Activated CD4-positive, alpha-beta T cell treated with anti-CD3 and anti-CD28 coated beads, Interleukin-2, amount 50 U/mL, for 16 hours (primary cell): ENCODE measurements around the gene GID4.

ENCODE experiments used
- DNase-seq: peaks from one replicate; pipeline ENCODE4 v3.0.0-alpha.2; 2020

The GID4 gene

DNA sequence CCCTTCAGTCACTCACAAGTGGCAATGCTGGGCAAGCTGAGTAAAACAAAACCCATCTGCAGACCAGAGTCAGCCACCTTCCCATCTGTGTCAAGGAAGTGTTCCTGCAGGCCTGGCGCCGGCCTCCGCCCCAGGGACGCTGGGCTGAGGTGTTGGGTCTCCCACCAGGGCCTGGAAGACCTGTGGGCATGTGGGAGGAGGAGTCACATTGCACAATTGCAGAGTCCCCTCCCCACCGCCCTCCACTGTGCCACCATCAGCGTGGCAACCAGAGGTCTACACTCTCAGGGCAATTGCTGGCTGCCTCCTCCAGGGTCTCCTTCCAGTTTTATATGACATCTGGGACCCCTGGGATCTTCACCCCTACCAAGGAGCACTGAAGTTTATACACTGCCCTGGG lies 66.4 kb downstream of the GID4 start:
- DNase-seq = no peak

DNA sequence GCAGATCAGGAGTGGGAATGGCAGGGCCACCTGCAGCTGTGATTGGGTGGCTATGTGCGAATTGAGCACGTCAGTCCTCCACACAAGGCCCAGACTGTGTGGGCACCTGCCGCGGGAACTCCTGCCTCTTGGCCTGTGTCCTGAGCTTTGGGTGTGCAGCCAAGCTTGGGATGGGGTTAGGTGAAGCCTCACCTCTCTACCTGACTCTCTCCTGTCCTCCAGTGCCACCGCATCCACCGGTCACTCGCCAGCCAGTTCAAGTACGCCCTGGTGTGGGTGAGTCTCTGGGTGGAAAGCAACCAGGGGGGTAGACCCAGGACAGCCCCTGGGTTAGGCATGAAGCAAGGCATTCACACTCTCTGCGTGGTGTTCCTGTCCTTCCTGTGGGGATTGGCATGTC lies 67.0 kb downstream of the GID4 start:
- DNase-seq = no peak

DNA sequence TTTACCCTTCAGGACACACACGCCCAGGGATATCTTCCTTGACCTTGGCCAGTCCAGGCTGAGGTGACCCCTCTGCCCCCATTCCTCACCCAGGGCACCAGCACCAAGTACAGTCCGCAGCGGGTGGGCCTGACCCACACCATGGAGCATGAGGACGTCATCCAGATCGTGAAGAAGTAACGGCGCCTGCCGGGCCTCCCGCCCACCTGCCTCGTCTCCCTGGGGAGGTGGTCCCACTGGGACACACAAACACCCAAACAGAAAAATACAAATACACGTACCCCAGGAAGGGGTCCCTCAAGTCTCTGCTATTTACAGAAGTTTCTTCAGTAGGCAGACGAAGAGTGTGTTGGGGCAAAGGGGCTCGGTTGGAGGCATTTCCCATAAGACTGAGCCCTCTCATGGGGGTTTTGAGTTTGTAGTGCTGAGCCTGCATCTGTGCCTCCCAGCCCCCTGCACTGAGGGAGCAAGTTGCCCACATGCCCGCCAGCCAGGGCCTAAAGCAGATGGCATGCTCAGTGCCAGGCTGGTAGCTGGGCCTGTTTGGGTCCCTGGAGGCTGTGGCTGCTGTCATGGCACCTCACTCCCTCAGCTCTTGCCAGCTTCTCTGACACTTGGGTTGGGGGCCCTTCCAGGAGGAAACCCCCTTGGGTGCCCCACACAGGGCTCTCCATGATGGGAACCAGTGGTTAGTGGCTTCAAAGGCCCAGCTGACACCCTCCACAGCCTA lies 68.0 kb downstream of the GID4 start:
- no peak for DNase-seq

DNA sequence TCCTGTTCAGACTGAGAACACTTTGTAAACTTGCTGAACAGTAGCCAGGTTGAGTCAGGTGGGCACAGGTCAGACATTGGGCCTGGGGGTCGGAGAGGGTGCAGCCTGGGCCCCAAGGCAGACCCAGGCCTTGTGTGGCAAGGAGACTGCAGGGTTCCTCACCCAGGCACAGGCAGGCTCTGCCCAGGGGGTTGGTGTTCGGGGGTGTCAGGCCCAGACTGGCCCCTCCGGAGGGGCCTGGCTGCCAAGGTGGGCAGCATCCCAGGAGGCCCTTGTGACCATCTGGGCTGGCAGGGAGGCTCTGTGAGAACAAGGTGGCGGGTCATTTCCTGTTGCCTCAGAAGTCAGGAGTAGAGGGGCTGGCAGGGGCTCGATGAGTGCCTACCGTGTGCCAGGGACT lies 68.8 kb downstream of the GID4 start:
- no peak for DNase-seq

DNA sequence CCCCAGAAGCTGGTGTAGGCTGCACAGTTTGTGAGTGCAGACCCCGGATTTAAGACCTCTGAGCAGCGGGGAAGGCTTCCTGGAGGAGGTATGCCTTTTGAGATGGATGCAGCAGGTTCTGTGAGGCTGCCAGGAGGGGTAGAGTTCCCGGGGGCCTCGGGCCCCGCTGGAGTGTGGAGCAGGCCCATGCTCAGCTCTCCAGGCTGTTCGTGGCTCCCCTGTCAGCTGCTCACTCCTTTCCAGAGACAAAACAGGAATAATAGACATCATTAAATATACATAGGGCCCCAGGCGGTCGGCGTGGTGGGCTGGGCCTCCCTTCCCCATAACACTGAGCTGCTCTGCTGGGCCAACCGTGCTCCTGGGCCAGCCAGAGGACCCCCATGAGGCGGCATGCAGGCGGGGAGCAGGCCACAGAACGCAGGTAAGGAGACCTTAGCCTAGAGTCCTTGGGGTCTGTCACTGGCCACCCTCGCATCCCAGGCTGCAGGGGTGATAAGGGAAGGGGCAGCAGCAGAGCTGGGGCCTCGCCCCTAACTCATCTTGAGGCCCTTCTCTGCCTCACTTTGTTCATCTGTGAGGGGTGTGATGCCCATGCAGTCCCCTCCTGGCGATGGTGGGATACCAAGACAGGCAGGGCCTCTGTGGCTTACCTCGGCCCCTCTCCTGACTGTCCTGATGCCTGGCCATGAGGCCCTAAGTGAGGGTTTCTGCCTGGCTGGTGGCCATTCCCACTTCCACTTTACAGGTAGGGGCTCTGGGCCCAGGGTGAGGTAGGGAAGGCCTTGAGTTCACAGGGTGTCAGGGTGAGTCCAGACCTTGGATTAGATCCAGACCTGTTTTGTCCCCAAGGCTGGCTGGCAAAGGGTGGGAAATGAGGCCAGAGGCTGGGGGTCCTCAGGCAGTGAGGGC lies 69.4 kb downstream of the GID4 start, which contains the start of gene MYO15A:
MYO15A (plus strand) TSS at position 356 of the 912 bp plus-strand sequence. CDS start 10,045 bp downstream, outside the sequence.
- no peak for DNase-seq

DNA sequence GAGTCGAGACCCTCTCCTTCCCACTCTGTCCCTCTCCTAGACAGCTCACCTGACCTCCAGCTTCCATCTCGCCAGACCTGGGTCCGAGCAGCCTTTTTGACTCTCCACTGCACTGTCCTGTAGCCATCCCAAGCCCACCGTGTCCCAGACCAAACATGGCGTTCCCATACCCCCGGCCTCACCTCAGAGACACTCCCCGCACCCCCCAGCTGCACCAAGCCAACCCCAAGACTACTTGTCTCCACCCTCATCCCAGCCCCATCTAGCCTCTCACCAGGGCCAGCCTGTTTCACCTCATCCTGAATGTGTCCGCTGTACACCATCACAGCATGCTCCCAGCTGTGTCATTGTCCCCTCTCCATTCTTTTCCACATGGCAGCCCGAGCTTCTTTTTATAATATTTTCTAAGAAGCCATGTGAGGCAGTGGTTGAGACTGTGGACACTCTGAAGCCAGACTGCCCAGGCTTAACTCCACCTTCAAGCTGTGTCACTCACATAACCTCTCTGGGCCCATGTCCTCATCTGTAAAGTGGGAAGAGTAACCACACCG lies 70.8 kb downstream of the GID4 start:
- DNase-seq = no peak

DNA sequence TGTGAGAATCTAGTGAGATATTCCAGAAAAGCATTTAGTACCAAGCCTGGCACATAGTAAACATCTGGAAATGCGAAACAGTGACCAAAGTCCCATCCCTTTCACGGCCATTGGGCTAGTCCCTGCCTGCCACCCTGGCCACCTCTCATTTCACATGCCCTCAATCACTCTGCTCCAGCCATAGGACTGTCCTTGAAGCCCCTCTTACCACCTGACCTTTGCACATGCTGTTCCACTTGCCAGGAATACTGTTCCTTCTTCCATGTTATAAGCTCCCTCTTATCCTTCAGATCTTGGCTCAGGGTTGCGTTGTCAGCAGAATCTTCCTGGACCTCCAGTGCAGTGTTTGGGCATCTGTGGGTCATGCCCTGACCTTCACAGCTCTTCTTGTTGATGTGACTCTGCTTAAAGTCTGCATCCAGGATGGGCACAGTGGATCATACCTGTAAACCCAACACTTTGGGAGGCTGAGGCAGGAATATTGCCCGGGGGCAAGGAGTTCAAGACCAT lies 71.5 kb downstream of the GID4 start:
- DNase-seq = no peak

DNA sequence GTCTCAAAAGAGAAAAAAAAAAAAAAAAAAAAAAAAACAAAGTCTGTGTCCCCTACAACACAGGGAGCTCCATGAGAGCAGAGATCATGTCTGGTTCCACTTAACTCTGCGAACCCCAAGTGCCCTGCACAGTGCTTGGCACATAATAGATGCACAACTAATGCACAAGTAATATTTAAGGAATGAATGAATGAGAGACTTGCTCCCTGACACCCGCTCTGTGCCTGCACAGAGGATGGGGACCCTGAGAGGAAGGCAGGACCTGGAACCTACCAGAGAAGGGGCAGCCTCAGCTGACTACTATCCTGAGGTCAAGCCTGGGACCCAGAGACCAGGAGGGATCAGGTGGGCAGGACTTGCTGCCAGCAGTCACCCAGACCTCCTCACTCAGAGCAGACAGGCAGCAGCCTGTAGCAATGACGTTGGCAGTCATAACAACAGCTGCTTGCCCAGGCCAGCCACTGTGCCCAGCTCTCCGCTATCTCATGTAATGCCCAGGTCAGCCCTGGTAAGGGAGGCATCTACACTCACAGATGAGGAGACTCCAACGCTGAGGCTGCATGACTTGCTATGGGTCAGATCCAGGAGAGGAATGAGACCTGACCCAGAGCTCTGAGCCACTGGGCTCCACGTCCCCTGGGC lies 72.2 kb downstream of the GID4 start:
- DNase-seq = no peak

DNA sequence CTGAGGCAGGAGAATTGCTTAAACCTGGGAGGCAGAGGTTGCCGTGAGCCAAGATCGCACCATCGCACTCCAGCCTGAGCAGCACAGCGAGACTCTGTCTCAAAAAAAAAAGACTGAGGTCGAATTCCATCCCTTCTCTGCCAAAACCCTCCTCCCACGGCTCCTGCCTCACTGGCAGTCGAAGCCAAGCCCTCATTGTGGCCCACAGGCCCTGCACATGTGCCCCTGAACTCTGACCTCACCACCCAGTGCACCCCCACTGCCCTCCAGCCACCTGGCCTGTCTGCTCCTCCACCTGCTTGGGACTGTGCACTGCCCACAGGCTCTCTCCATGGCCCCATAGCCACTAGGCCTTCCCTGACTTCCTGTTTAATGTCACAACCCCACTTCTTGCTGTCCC lies 76.3 kb downstream of the GID4 start:
- no peak for DNase-seq

DNA sequence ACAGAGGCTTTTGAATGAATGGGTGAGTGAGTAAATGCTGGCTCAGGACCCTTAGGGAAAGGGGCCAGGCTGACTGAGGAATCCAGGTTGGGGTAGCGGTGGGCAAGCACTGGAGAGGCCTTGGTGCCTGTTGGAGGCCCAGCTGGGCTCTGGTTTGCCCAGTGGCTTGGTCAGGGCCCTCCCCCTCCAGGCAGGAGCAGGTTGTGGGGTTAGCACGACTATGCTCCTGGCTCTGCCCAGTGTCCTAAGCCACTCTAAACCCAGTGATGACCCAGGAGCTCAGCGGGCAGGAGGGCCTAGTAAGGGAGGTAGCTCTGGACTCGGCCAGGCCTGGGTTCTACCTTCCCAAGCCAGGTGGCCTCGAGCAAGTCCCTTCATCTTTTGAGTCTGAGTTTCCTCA lies 76.9 kb downstream of the GID4 start:
- no peak for DNase-seq

DNA sequence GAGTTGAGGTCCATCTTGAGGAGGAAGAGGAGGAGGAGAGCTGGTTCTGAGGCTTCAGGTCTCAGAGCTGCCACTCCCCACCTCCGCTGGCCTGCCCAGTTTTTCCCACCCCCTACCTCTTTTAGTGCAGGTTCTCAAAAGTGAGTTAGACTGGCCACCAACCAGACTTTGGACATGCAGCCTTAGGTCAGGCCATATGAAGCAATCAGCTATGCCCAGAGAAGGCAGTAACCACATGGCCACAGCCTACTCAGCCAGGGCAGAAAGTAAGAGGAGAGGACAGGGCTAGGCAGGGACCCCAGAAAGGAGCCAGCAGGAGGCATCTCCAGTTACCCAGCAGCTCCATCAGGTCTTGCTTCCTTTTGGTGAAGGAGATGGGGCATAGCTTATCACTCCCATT lies 78.3 kb downstream of the GID4 start:
- DNase-seq = no peak
